Neural cell (in vitro differentiated cells): ENCODE measurements around the gene FCER2. TPM values are rescaled to one million over a fixed set of nuclear protein-coding genes. Genes with fewer than 3 reads are reported as not detected.

Experiments used
- H2AFZ ChIP-seq: fragments of 200-600, 300-800 bp; sonication (generic), shearing (Covaris generic); 2 replicates; pipeline ENCODE4 v1.6.0; 2014; ENCODE audit warnings: low read depth, mild to moderate bottlenecking, antibody characterized with exemption, low read length, moderate library complexity
- H3F3A ChIP-seq: fragments of 200-600 bp; shearing (Covaris generic); 2 replicates; pipeline ENCODE4 v1.6.1; 2016; ENCODE audit warnings: mild to moderate bottlenecking, moderate library complexity, mixed read lengths, antibody characterized with exemption, low read length; ENCODE audit not compliant: insufficient read depth, poor library complexity, severe bottlenecking
- H3K27ac ChIP-seq: fragments of 200-600, 300-800 bp; sonication (generic), shearing (Covaris generic); 2 replicates; pipeline ENCODE4 v1.5.1; 2014; ENCODE audit warnings: mild to moderate bottlenecking, low read length, moderate library complexity
- H3K27me3 ChIP-seq: fragments of 300-800, 200-600 bp; sonication (generic), shearing (Covaris generic); 2 replicates; pipeline ENCODE4 v1.6.0; 2014; ENCODE audit warnings: mild to moderate bottlenecking, low read depth, low read length, moderate library complexity; ENCODE audit not compliant: insufficient read depth
- H3K36me3 ChIP-seq: fragments of 300-800, 200-600 bp; sonication (generic), shearing (Covaris generic); 2 replicates; pipeline ENCODE4 v1.5.1; 2014; ENCODE audit warnings: mild to moderate bottlenecking, antibody characterized with exemption, low read length, moderate library complexity; ENCODE audit not compliant: insufficient read depth
- H3K4me2 ChIP-seq: fragments of 300-800, 200-600 bp; sonication (generic), shearing (Covaris generic); 2 replicates; pipeline ENCODE4 v1.6.0; 2014; ENCODE audit warnings: mild to moderate bottlenecking, low read length
- H3K4me3 ChIP-seq: fragments of 300-800, 200-600 bp; sonication (generic), shearing (Covaris generic); 2 replicates; pipeline ENCODE4 v1.5.1; 2014; ENCODE audit warnings: mild to moderate bottlenecking, low read length, moderate library complexity
- H3K79me2 ChIP-seq: fragments of 200-600 bp; shearing (Covaris generic); replicated peaks from 2 replicates; pipeline ENCODE4 v1.6.0; 2014; ENCODE audit warnings: mild to moderate bottlenecking, low read length, moderate library complexity; ENCODE audit not compliant: insufficient read depth
- H3K9ac ChIP-seq: fragments of 300-800, 200-600 bp; sonication (generic), shearing (Covaris generic); 2 replicates; pipeline ENCODE4 v1.6.1; 2016; ENCODE audit warnings: mild to moderate bottlenecking, low read length, mixed read lengths
- H3K9me2 ChIP-seq: fragments of 200-600 bp; shearing (Covaris generic); 2 replicates; pipeline ENCODE4 v1.6.1; 2016; ENCODE audit warnings: mild to moderate bottlenecking, low read length, mixed read lengths; ENCODE audit not compliant: insufficient read depth
- H3K9me3 ChIP-seq: fragments of 200-600, 300-800 bp; sonication (generic), shearing (Covaris generic); 2 replicates; pipeline ENCODE4 v1.6.1; 2016; ENCODE audit warnings: mild to moderate bottlenecking, mixed run types, low read length, moderate library complexity, mixed read lengths
- H4K20me1 ChIP-seq: fragments of 200-600 bp; shearing (Covaris generic); 2 replicates; pipeline ENCODE4 v1.6.1; 2016; ENCODE audit warnings: mild to moderate bottlenecking, mixed run types; ENCODE audit not compliant: insufficient read depth
- EP300 ChIP-seq: fragments of 450-650 bp; conservative IDR thresholded peaks from 2 replicates; pipeline ENCODE4 v1.6.1; 2014; ENCODE audit warnings: antibody characterized with exemption, mild to moderate bottlenecking, moderate library complexity; ENCODE audit not compliant: poor library complexity, severe bottlenecking
- EZH2 ChIP-seq: fragments of 200-600, 300-800 bp; shearing (Covaris generic), sonication (generic); IDR thresholded peaks from 2 replicates; pipeline ENCODE4 v1.6.1; 2014; ENCODE audit warnings: antibody characterized with exemption, low read length, borderline replicate concordance, mild to moderate bottlenecking; ENCODE audit not compliant: insufficient read depth, poor library complexity, severe bottlenecking
- MXI1 ChIP-seq: fragments of 450-650 bp; conservative IDR thresholded peaks from 2 replicates; pipeline ENCODE4 v1.6.1; 2014; ENCODE audit warnings: antibody characterized with exemption, mild to moderate bottlenecking; ENCODE audit not compliant: poor library complexity, severe bottlenecking
- POLR2AphosphoS5 ChIP-seq: IDR thresholded peaks from 2 replicates; pipeline ENCODE4 v1.6.1; 2012
- RAD21 ChIP-seq: fragments of 450-650 bp; conservative IDR thresholded peaks from 2 replicates; pipeline ENCODE4 v1.6.1; 2014; ENCODE audit warnings: antibody characterized with exemption, mild to moderate bottlenecking, moderate library complexity
- REST ChIP-seq: IDR thresholded peaks from 2 replicates; pipeline ENCODE4 v1.6.1; 2012; ENCODE audit warnings: borderline replicate concordance
- SMC3 ChIP-seq: fragments of 450-650 bp; conservative IDR thresholded peaks from 2 replicates; pipeline ENCODE4 v1.6.1; 2014; ENCODE audit warnings: antibody characterized with exemption, mild to moderate bottlenecking, moderate library complexity; ENCODE audit not compliant: poor library complexity
- TAF1 ChIP-seq: IDR thresholded peaks from 2 replicates; pipeline ENCODE4 v1.6.1; 2012; ENCODE audit warnings: low read depth
- polyA plus RNA-seq: library from polyadenylated mRNA; depleted of rRNA; stranded (reverse); fragments of >200 nt; gene quantifications from 2 replicates; pipeline ENCODE4 v1.2.3, GENCODE V29; 2014
- TF ChIP-seq, protein P1 (sequence below): fragments of 450-650 bp; IDR thresholded peaks from 2 replicates; pipeline ENCODE4 v1.5.1; 2014; ENCODE audit warnings: antibody characterized with exemption, mild to moderate bottlenecking, moderate library complexity; ENCODE audit not compliant: poor library complexity, severe bottlenecking

The FCER2 gene
- polyA plus RNA-seq, 1 donor from 2014 or later = not detected

DNA sequence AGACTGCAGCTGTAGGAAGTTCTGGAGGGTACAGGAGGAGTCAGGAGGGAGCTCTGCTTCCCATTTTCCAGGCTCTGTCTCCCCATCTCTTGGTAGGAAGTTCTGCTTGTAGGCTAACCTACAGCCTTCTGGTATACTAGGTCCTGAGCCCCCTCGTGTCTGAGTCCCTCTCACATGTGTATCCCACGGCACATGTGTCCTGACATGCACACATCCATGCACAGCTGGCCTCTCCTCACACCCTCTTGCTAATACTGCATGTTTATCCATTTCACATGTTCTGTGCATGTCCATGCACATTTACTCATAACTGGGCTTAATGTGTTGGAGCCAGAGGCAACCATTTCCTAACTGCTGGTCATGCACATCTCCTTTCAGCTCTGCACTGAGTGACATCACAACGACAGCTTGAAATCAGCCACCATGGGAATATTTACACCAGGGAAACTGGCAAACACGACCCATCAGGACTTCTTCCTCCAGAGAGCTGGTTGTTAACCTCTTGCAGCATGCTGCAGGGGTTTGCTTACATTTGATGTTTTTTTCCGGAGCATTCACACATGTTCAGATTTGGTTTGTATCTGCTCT is 42.4 kb upstream of the FCER2 start:
- TF ChIP-seq EZH2 (no peak), TAF1 (no peak), RAD21 (no peak), REST (no peak), MXI1 (no peak), SMC3 (no peak), EP300 (no peak), POLR2AphosphoS5 (no peak)
- TF ChIP-seq, protein P1, sequence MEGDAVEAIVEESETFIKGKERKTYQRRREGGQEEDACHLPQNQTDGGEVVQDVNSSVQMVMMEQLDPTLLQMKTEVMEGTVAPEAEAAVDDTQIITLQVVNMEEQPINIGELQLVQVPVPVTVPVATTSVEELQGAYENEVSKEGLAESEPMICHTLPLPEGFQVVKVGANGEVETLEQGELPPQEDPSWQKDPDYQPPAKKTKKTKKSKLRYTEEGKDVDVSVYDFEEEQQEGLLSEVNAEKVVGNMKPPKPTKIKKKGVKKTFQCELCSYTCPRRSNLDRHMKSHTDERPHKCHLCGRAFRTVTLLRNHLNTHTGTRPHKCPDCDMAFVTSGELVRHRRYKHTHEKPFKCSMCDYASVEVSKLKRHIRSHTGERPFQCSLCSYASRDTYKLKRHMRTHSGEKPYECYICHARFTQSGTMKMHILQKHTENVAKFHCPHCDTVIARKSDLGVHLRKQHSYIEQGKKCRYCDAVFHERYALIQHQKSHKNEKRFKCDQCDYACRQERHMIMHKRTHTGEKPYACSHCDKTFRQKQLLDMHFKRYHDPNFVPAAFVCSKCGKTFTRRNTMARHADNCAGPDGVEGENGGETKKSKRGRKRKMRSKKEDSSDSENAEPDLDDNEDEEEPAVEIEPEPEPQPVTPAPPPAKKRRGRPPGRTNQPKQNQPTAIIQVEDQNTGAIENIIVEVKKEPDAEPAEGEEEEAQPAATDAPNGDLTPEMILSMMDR = no peak
- no peak overlapping the region for H2AFZ ChIP-seq
- no peak overlapping the region for H3K4me2 ChIP-seq
- no peaks in the 10 kb centered on the region for H3K27me3 ChIP-seq
- no peaks in the 10 kb centered on the region for H3K9me3 ChIP-seq
- no peaks in the 10 kb centered on the region for H3F3A ChIP-seq
- H3K9me2 ChIP-seq = no peaks in the 10 kb centered on the region
- no peak overlapping the region for H3K4me3 ChIP-seq
- H3K79me2 ChIP-seq = no peaks in the 10 kb centered on the region
- no peak overlapping the region for H3K9ac ChIP-seq
- H3K27ac ChIP-seq = no peak overlapping the region
- H3K36me3 ChIP-seq = no peaks in the 10 kb centered on the region
- H4K20me1 ChIP-seq = no peaks in the 10 kb centered on the region

DNA sequence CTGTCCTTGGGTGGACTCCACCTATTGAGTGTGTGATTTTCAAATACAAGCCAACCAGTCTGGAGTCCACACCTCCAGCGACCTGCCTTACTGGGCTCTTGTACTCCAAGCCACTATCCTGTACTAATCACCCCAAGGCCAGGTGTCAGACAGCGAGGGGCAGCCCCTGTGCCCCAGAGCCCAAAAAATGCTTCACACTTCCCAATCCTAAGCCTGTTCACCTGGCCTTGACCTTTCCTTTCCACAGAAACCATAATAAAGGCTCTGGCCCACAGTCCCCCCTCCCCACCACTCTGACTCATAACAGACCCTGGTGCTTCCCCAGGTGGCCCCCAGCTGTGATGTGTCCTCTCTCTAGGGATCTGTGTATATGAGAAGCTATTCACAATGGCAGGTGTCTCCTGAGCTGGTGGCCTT is 41.5 kb upstream of the FCER2 start:
- no peaks in the 10 kb centered on the region for H3K9me2 ChIP-seq
- H3K27ac ChIP-seq = no peak overlapping the region
- no peaks in the 10 kb centered on the region for H3F3A ChIP-seq
- no peaks in the 10 kb centered on the region for H4K20me1 ChIP-seq
- TF ChIP-seq POLR2AphosphoS5 (no peak), EZH2 (no peak), REST (no peak), SMC3 (no peak), MXI1 (no peak), TAF1 (no peak), RAD21 (no peak), EP300 (no peak)
- TF ChIP-seq, protein P1 = no peak
- no peaks in the 10 kb centered on the region for H3K9me3 ChIP-seq
- H3K36me3 ChIP-seq = no peaks in the 10 kb centered on the region
- no peaks in the 10 kb centered on the region for H3K27me3 ChIP-seq
- no peak overlapping the region for H3K9ac ChIP-seq
- no peak overlapping the region for H3K4me3 ChIP-seq
- no peaks in the 10 kb centered on the region for H3K79me2 ChIP-seq
- no peak overlapping the region for H2AFZ ChIP-seq
- H3K4me2 ChIP-seq = no peak overlapping the region
